C4-2B (cell line): Measurements from ENCODE around the gene ROBO3.

ENCODE experiments used
- CTCF ChIP-seq: fragments of 450-650 bp; conservative IDR thresholded peaks from 2 replicates; pipeline ENCODE4 v1.5.1; 2017; ENCODE audit warnings: mild to moderate bottlenecking
- ZFX ChIP-seq: fragments of 450-650 bp; IDR thresholded peaks from 2 replicates; pipeline ENCODE4 v1.6.1; 2017

GRCh38 chr11:124869856-124870387, 4.7 kb downstream of the ROBO3 start:
- TF ChIP-seq CTCF = no peak
- TF ChIP-seq ZFX = no peak
